HG02623 (cell line): ENCODE results near the gene FGFR2.

Experiments
- ATAC-seq: cut with Tn5 transposase; IDR thresholded peaks from one replicate; pipeline ENCODE4 v1.9.1; 2021; ENCODE audit warnings: moderate library complexity; ENCODE audit not compliant: unreplicated experiment

The FGFR2 gene

DNA sequence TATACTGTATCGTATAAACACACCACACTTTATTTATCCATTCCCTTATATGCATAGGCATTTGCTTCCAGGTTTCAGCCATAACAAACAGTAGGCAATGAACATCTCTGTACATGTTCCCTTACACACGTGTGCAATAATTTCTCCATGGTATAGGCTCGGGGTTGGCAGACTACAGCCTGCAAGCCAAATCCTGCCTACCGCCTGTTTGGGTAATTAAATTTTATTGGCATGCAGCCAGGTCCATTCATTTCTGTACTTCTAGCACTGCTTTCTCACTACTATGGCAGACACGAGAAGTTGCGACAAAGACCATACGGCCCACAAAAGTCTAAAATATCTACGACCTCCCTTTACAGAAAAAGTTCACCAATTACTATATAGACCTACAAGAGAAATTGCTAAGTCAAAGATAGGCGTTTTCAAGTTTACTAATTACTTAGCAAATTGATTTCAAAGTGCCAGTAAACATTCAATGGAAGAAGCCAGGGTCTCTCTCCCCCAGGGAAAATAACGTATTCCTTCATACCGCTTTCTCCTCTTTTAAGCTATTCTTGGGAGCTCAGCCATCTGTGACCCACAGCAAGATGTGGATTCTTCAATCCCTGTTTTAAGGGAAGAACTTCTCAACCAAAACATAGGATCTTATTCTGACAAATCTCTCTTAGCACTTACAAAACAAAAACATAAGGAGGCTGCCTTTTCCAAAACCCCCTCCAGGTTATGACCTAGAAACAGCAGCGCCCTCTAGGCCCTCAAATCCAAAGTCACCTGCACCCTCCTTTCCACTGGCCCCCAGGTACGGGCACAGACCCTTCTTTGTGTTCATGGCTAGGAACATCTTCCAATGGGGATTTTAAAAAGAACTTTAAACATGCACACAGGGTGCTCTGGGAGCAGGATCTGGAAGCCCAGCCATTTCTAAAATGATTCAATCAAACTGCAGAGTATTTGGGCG lies 100.5 kb downstream of the FGFR2 start:
- ATAC-seq: no peak

DNA sequence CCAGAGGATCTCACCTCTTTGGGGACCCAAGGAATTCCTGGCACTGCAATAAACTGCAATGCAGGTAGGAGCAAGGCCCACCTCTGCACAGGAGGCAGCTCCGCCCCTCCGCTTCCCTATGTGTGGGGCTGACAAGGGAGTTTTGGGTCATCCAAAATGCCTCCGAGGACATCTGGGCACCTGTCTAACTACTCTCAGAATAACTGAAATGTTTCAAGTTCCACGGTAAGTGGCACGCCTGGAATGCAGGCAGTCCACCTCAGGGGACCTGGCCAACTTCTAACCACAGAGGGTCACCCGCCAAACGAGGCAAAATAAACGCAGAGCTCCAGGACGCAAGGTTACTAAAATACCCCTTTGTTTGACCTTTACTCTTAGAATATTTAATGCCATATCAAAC lies 102.5 kb downstream of the FGFR2 start:
- no peak for ATAC-seq

DNA sequence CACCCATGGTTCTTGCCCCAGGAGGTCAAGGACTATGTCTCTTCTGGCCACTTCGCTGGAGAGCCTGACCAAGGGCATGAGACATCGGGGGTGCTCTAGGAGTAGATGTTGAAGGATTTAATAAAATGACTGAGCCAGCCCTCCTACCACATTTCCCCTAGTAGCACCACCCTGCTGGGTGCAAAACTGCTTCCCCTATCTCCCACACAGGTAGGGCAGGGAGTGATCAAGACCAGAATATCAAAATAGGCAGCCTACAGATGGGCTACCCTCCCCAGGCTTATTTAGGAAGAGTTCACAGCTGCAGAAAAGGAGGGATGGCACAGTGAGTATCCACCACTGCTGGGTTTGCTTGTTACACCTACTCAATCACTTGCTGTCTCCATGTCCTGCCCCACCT lies 103.9 kb downstream of the FGFR2 start:
- ATAC-seq: no peak

DNA sequence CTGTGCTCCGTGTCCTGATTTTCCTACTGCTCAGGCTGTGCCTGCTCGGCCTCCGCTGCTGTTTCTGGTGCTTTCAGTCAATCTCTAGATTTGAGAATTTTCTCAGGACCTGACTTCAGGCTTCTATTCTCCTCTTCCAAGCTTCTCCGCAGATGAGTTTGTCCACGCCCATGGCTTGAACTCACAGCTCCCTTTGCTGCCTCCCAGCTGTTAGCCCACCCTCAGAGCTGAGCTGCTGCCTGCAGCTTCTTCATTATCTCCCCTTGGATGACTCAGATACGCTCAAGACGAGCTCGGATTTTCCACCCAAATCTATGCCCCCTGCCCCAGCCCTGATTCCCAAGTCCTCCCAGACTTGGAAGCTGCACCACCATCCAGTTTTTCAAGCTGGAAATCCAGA lies 104.7 kb downstream of the FGFR2 start:
- ATAC-seq: no peak

DNA sequence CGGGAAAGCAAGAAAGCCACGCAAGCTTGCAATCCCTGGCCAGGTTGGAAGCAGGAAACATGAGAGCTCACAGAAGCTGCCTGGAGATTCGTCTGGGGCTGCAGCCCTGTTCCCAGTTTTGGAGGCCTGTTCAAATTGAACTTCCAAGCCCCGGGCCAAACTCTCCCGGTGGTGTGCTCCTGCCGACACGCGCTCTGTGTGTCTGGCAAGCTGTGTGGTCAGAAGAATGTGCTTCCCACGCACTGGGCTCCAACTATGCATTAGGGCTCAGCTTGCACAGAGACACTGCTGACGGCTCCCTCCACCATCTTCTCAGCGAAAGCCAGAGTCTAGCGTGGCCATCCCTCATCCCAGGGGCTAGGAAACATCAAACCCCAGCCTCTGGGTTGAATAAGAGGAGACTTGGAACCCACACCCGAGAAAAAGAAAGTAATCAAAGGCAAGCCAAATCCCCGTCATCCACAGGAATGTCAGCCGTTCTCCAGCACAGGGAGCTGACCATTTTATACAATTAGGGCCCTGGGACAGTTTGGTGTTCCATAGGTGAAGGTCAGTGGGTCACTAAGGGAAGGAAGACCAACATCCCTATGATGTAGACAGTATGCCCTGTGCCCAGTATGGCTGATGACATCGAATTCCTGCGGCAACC lies 107.2 kb downstream of the FGFR2 start:
- no peak for ATAC-seq

DNA sequence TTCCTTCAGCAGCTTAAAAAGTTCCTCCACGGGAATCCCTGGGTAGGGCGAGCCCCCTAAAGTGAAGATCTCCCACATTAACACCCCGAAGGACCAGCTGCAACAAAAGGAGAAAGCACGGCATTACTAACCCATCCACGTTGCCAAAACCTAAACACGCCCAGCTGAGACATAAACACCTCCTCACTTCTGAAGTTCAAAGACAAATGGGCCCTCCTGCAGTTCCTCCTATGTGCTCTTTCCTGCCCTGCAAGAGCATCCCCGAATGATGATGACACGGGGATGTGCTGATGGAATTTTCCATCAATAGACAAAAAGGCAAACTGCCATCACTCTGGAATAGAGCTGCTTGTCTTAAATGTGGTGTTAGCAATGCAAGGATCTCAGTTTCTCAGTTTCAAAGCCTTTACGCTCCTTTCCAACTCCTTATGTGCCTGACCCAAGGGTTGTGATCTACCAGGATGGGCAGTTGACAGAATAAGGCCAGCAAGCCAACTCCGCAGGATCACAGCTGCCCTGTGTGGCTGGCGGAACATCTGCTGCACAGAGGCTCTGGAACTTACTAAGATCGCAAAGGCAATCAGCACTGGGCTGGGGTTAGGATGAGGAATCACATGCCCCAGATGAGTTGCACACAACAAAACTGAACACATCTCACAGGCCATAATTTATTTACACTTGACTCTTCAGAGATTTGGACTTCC lies 112.7 kb downstream of the FGFR2 start:
- no peak for ATAC-seq

DNA sequence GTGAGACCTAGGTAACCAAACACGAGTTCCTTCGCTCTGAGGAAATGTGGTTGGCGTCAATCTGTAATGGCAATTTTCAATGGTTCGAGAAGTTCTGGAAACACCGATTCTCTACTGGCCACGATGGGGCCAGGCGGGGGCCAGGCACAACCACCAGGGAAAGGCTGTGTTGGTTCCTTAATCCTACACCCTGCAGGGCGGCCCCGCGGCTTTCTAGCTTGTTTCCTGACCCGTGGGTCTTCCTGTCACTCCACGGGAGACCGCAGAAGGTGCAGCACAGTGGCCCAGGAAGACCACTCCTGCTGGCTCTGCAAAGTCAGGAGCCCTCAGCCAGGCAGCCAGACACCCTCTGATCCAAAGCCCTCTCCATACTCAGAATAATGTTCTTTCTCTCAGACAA lies 113.4 kb downstream of the FGFR2 start:
- no peak for ATAC-seq

DNA sequence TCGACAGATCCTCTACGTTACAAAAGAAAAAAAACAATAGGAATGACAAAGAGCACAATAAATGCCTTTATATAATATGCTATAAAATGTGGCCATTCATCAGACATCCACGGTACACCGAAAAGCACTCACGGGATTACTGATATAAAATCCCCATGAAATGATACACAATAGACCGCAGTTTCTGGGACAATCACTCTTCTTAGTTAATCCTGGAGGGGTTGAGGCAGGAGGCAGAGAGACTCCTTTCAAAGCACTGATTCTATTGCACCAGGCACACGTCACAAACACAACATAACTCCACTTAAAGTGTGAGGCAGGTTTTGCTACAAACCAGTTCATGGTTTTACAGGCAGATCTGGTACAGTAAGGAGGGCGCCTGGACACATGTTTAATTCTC lies 113.8 kb downstream of the FGFR2 start:
- ATAC-seq: no peak

DNA sequence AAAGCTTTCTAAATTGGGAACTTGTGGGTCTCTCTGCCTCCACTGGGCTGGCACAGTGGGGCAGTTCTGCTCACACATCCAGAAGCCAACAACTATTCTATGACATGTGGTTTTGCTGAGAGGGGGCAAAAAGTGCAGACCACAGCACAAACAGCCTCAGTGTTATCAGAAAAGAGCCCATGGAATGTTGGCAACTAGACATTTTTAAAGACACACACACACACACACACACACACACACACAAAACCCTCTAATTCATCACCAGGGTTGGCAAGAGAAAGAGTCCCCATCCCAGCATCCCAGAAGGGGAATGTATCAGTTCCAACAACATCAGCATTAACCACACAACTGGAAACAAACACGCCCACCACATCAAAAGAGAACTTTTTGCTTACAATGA lies 117.1 kb downstream of the FGFR2 start:
- no peak for ATAC-seq

DNA sequence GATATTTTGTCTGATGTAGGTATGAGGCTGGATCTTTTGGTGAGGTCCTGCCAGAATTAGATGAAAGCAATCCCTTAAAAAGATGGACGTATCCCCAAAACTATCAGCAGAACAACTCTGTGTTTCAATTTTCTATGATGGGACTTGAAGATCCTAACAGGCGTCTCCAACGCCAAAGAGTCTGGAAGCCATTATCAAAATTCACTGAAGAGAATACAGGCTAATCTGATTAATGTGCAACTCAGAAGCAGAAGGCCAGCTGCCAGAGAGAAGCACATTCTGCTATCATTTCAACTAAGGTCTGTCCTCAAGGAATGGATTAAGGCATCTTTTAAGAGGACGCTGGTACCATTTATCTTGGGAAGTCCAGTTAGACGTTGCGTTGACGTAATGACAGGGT lies 119.7 kb downstream of the FGFR2 start:
- ATAC-seq: no peak

DNA sequence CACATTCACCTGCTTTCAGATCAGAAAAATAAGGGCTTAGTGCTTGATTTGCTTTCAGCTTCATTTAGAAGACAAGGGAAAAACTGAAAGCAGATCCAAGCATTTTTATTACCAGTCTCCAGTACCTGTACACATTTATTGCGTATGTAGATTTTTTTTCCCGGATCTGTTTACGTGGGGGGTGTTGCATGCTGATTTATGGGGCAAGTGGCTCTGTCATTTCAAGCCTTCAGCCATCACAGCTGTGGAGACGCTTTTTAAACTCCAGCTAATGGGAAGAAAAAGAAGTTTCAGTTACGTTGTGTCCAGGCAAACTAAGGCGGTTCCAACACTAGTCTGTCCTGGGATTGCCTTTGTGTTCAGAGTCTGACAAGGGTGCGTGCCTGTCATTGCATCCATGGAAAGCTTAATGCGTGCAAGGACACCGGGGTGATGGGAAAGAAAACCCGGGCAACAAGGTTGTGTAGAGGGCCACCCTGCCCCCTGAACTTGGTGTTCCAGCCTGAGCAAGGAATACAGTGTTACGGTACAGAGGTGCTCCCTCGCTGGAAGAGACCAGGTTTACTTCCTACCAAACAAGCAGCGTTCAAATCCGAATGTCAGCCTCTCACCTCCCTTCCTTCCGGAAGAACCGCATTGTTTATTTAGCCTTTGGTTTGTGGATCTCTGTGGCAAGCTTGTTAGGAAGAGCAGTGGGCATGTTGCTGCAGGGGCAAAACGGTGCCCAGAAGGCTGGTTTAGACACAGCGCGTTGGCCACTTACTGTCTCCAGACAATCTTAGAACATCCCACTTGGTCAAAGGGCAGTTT lies 128.2 kb downstream of the FGFR2 start:
- ATAC-seq: no peak

DNA sequence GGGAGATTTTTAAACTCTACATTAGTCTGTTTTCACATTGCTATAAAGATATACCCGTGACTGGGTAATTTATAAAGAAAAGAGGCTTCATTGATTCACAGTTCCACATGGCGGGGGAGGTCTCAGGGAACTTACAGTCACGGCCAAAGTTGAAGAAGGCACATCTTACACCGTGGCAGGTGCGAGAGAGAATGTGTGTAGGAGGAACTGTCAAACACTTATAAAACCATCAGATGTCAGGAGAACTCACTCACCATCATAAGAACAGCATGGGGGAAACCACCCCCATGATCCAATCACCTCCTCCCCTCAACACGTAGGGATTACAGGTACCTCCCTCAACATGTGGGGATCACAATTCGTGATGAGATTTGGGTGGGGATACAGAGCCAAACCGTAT lies 129.5 kb downstream of the FGFR2 start:
- ATAC-seq: no peak

DNA sequence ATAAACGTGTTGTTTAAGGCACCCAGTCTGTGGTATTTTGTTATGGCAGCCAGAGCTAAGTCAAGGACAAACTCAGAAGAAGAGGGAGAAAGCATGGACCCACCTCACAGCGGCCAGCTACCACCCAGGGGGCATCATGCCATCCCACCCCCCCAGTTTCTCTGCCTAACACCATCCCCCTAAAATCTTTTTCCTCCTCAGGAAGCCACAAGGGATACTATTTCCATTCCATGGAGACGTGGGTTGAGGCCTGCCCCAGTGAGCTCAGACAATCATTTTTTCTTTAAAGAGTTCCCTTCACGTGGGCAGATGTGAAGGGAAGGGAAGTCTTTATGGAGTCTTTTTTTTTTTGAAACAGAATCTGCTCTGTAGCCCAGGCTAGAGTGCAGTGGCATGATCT lies 131.8 kb downstream of the FGFR2 start:
- ATAC-seq: no peak

DNA sequence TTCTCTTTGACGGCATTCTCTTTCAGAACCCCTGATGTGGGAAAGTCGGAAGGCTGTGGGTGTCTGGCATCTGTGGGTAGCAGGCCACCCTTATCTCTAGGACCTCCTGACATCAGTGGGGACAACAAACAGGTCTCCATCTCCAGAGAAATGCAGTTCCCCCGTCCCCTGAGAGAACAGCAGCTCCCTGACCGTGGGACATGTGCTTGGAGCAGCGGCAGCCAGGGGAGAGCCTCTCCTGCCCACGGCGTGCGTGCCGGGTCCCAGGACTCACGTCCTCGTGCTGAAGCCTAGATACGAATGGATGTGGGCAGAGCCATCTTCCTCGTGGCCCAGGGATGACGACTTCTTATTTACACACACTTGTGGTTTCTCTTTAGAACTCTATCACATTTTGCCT lies 133.0 kb downstream of the FGFR2 start:
- ATAC-seq: no peak

DNA sequence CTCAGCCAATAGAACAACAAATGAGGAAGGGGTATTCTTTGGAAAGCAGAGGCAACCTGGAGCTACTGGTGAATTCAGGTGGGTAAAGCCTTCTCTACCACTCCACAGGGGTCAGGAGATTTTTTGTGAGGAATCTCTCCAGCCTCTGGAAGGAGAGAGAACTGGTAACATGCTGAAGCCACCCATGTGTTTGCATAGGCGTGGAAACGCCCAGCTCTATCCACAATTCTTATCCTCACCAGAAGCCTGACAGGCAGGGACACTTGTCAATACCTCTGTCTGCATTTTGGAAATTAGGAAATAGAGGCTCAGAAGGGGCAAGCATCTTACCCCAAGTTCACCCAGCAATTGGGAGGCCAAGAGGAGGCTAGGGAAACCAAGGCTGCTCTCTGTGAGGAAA lies 133.7 kb downstream of the FGFR2 start:
- no peak for ATAC-seq

DNA sequence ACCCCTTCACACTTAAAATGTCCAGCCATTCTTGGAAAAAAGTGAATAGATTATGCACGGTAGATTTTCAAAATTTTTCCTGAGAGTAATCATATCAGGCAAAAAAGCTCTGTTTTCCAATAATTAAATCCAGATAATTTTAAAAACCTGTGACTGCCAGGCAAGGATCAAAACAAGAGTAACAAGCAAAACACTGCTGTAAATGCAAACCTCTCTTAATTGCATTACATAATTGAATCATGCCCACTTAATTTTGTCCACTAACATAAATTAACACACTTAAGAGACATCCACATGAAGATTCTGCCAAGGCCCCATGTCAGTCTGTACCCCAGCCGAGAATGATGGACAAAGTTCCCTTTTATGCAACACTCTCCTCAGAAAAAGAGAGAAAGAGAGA lies 135.3 kb downstream of the FGFR2 start:
- no peak for ATAC-seq

DNA sequence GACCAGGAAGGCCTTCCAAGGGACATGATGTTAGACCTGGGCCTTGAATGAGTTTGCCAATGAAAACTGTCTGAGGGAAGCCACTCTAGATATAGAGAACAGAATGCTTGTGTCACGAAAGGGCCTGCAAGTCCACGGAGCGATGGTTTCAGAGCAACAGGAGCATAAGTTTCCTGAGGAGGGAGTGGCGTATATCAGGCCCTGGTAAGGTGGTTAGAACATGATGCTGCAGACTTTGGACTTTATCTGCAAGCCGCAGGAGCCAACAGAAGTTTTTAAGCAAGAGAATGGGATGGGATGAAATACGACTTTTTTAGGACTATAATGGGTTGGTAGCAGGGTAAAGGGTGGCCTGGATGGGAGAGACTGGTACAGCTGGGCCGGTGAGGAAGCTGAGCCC lies 136.0 kb downstream of the FGFR2 start:
- ATAC-seq: no peak

DNA sequence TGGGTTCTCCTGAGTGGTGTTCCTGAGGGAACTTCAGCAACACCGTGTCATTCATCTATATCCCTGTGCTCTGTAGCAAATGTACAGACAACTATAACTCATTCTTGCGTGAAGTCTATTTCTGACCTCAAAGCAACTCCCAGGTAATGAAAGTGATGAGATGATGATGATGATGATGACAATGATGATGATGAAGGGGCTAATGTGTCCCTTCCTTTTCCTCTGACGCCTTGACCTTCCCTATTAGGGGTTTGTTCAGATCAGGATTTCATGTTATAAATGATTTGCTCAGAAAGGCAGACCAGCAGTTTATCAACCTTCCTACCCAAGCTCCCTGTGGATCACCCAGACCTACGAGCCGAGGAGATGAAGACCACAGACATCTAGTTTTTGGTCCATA lies 136.9 kb downstream of the FGFR2 start:
- no peak for ATAC-seq

DNA sequence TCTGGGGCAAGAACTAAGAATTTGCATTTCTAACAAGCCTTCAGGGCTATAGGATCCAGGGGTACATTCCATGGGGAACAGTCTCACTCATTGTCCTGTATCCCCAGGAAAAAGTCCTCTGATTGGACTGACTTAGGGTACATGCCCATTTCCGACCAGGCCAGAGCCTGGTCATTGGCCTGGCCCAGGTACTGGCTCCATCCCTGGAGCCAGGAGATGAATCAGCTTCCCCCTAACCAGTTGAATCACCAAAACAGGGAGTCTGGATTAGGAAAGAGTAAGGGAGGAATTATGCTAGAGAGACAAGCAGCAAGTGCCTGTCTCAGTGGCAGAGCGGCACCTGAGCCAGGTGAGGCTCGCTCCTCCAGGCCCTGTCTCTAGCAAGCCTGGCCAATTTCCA lies 137.5 kb downstream of the FGFR2 start:
- no peak for ATAC-seq

DNA sequence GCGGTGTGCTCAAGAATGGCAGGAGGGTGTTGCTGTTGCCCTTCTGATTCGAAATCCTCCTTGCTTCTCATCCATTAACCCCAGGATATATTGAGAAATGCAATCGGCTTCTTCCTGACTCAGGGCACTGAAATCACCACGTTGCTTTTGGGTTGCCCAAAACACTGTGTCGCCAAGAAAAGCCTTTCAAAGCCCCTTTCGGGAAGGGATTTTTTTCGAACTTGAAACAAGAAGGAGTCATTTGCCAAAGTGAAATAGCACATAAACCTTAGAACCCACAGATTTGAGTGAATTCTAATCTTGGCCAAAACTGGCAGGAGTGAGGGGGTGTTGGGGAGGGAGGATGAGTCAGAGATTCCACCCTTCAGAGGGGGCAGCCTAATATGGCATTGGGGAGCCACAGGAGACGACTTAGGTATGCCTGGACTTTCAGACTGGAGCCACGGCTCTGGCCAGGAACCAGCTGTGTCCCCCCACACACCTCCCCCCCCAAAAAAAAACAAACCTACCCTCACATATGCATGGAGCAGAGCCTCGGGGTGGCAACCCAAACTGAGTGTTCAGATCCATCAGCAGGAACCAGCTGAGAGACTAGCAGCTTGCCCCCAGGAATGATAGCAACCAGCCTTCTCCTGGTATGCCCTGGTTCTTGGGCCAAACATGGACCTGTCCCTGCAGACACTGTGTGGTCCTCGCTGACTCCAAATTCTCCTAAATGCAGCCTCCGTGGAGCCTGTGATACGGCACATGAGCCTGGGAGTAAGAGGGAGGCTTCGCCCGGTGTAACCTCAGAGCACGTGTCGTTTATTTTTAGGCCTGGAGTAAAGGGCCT lies 138.4 kb downstream of the FGFR2 start:
- ATAC-seq: no peak
